T1000 (cell line): Measurements from ENCODE around the gene PPFIA1.

ENCODE experiments used
- DNase-seq: peaks from one replicate; lab custom pipeline; 2025; ENCODE audit warnings: mixed read lengths; lab: John Stamatoyannopoulos, UW

Gene PPFIA1

GRCh38 chr11:70432065-70432464 is 161.6 kb downstream of the PPFIA1 start:
- DNase-seq: no peak

GRCh38 chr11:70432580-70432979 is 162.1 kb downstream of the PPFIA1 start:
- no peak for DNase-seq

DNA sequence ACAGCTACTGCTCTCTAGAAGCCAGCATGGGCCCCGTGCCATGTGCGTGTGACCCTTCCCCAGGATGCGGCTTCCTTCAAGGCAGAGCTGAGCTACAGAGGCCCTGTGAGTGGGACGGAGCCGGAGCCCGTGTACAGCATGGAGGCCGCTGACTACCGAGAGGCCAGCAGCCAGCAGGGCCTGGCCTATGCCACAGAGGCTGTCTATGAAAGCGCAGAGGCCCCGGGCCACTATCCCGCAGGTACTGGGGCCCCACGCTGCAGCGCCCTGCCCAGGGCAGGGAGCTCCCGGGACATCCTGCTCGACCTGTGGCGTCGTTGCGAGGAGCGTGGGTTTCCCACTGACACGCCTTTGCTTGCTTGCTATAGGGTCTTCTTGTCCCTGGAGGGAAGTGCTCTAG is 162.5 kb downstream of the PPFIA1 start:
- DNase-seq: no peak

DNA sequence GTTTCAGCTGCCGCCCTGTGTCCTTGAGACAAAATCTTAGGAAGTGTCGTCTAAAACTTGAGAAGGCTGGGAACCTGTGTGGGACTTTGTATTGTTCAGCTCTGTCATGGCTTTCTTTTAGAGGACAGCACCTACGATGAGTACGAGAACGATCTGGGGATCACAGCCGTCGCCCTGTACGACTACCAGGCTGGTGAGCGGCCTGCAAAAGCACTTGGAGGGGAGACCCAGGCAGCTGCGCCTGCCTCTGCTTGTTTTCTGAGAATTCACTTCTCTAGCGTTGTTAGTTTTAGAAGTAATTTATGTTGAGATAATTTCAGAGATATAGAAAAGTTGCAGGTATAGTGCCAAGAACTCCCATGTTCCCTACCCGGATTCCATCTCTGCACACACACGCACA is 163.0 kb downstream of the PPFIA1 start:
- DNase-seq: no peak
